Prostate gland (tissue), 2 donors: ENCODE results near the gene SYNE1. TPM values are rescaled to one million over a fixed set of nuclear protein-coding genes. Genes with fewer than 3 reads are reported as not detected.

Source experiments
- DNase-seq: peaks from one replicate; pipeline ENCODE4 v3.0.0-alpha.2; 2019; ENCODE audit warnings: low spot score
- H3K27ac ChIP-seq, 2 donors: fragments of 200-600 bp; sonication (generic); 2 replicates each; pipeline ENCODE4 v1.5.1; 2017 to 2019
- H3K27me3 ChIP-seq: fragments of 200-600 bp; sonication (generic); replicated peaks from 2 replicates; pipeline ENCODE4 v1.5.1; 2019; ENCODE audit not compliant: insufficient read depth
- H3K36me3 ChIP-seq, 2 donors: fragments of 200-600 bp; sonication (generic); 1 replicate in 1 of 2; 2 replicates in 1 of 2; pipeline versions ENCODE4 v1.5.1 to v1.8.1; 2017 to 2019
- H3K4me1 ChIP-seq: fragments of 200-600 bp; sonication (generic); replicated peaks from 2 replicates; pipeline ENCODE4 v1.5.1; 2019
- H3K4me3 ChIP-seq, 2 donors: fragments of 200-600 bp; sonication (generic); 2 replicates each; pipeline ENCODE4 v1.5.1; 2017 to 2019
- H3K9me3 ChIP-seq: fragments of 200-600 bp; sonication (generic); 2 replicates; pipeline ENCODE4 v1.5.1; 2017
- POLR2A ChIP-seq: fragments of 450-650 bp; IDR thresholded peaks from one replicate; pipeline ENCODE4 v1.6.1; 2016; ENCODE audit warnings: antibody characterized with exemption, mild to moderate bottlenecking
- POLR2AphosphoS5 ChIP-seq: sonication (generic); formaldehyde crosslinking; IDR thresholded peaks from one replicate; pipeline ENCODE4 v1.6.1; 2017; ENCODE audit warnings: antibody characterized with exemption
- WGBS: methylation state at CpG from one replicate; pipeline ENCODE4 v1.1.5; 2018; 5-methylcytosine and 5-hydroxymethylcytosine counted together
- intact Hi-C: fragments of 100-400 bp; cut with DNase I; formaldehyde crosslinking; loops from one replicate; pipeline ENCODE4 v1.14.2; 2022
- total RNA-seq, 2 donors: library from RNA; depleted of rRNA; stranded (reverse); fragments of >200 nt; gene quantifications; one replicate each; pipeline ENCODE4 v1.1.0, GENCODE V29; 2016
- TF ChIP-seq, protein P1 (sequence below), 4 experiments: fragments of 200-600 bp in 2 of 4; fragments of 450-650 bp in 2 of 4; sonication (generic) in 2 of 4; IDR thresholded peaks; 1 replicate in 3 of 4; 2 replicates in 1 of 4; pipeline ENCODE4 v1.5.1; 2016 to 2019; ENCODE audit warnings: antibody characterized with exemption in 4 of 4, mild to moderate bottlenecking in 2 of 4, moderate library complexity in 2 of 4

The SYNE1 gene
- total RNA-seq, 2 donors from 2014 or later = 36.5 to 154 TPM

DNA sequence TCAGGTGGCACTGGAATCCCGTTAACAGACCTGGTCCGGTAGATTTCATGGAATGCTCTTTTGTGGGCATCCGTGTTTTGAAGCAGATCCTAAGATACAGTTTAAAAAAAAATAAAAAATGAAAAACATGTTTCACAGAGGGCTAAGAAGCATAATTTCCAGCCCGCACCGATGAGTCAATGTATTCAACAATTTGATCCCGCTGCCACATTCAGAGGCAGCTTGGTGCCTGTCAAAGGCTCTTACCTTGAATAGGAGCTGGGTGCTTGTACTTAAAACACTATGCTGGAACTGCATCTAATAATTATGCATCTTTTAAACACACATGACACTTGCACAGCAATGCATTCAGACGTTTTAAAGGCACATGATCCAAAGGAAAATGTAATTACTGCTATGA lies 164.8 kb downstream of the SYNE1 start:
- TF ChIP-seq POLR2AphosphoS5 (no peak), POLR2A (no peak)
- TF ChIP-seq, protein P1, sequence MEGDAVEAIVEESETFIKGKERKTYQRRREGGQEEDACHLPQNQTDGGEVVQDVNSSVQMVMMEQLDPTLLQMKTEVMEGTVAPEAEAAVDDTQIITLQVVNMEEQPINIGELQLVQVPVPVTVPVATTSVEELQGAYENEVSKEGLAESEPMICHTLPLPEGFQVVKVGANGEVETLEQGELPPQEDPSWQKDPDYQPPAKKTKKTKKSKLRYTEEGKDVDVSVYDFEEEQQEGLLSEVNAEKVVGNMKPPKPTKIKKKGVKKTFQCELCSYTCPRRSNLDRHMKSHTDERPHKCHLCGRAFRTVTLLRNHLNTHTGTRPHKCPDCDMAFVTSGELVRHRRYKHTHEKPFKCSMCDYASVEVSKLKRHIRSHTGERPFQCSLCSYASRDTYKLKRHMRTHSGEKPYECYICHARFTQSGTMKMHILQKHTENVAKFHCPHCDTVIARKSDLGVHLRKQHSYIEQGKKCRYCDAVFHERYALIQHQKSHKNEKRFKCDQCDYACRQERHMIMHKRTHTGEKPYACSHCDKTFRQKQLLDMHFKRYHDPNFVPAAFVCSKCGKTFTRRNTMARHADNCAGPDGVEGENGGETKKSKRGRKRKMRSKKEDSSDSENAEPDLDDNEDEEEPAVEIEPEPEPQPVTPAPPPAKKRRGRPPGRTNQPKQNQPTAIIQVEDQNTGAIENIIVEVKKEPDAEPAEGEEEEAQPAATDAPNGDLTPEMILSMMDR (IDR thresholded peaks at IDR 0.05) = no peak
- H3K27ac ChIP-seq = no peak overlapping the region
- no peaks in the 10 kb centered on the region for H3K36me3 ChIP-seq
- intact Hi-C loops = no loop called here
- WGBS = 67% methylated on average over 7 of the region's 7 CpGs
- no peak for DNase-seq
- no peaks in the 10 kb centered on the region for H3K27me3 ChIP-seq
- H3K4me3 ChIP-seq = no peak overlapping the region
- H3K9me3 ChIP-seq = no peaks in the 10 kb centered on the region
- H3K4me1 ChIP-seq = no peaks in the 10 kb centered on the region

DNA sequence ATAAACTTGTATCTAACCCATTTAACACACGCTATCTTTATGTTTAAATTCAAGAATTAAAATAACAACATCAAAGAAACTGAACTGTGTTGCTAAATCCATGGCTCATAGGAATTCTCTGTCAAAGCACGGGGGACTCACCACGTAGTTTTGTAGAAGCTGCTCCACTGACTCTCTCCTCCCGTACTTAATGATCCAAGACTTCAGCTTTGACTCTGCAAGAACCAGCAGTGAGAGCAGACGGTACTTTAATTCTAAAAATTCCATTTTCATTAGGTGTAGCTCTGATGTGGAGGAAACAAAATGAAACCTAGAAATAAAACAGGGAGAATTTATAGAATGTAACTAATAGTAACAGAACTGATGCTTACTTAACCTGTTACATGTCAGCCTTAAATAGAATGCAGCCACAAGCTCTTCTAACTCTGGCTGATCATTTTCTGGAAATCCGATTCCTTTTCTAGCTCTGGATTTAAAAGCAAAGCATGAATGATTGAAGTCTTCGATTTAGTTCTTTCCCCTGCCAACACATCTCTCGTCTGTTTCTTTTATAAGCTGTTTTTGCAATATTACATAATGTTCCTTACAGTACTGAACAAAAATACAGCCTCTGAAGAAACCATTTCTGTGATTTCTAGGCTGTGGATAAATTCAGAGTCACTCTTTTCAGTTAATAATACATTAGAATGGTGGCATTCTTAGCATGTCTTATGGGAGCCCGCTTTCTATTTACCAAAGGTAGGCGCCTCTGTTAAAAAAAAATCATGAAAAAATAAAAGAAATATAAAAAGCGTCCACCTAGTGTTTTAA lies 165.5 kb downstream of the SYNE1 start:
- Histone ChIP-seq H3K4me1 (no peaks in the 10 kb centered on the region), H3K36me3 (no peaks in the 10 kb centered on the region), H3K27ac (no peak overlapping the region), H3K4me3 (no peak overlapping the region), H3K9me3 (no peaks in the 10 kb centered on the region), H3K27me3 (no peaks in the 10 kb centered on the region)
- TF ChIP-seq, protein P1 (IDR thresholded peaks at IDR 0.05) = no peak
- no peak for TF ChIP-seq POLR2A
- no peak for TF ChIP-seq POLR2AphosphoS5
- intact Hi-C loops = no loop called here
- 36% methylated on average over 11 of the region's 11 CpGs for WGBS
- DNase-seq = no peak

DNA sequence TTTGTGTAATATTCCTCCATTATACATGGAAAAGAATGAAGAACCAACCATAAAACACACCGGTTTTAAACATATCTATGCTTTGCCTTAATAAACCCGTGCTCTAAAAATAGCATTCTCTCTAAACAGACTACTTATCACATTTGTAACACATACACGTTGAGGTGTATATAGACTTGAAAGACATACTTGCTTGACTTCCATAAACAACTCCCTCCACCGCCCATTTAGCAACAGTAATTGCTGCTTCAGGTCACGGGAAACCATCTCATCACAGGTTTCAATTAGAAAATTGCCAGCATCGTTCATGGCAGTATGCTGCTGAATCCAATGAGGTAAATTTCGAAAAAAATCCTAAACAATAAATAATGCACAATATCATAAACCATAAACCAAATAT lies 174.0 kb downstream of the SYNE1 start:
- Histone ChIP-seq H3K9me3 (no peaks in the 10 kb centered on the region), H3K27me3 (no peaks in the 10 kb centered on the region), H3K27ac (no peak overlapping the region), H3K4me3 (no peak overlapping the region), H3K36me3 (no peaks in the 10 kb centered on the region), H3K4me1 (no peaks in the 10 kb centered on the region)
- WGBS = 68% methylated on average over 7 of the region's 7 CpGs
- no peak for TF ChIP-seq POLR2A
- no peak for TF ChIP-seq POLR2AphosphoS5
- TF ChIP-seq, protein P1 (IDR thresholded peaks at IDR 0.05) = no peak
- DNase-seq = no peak
- intact Hi-C loops = no loop called here

DNA sequence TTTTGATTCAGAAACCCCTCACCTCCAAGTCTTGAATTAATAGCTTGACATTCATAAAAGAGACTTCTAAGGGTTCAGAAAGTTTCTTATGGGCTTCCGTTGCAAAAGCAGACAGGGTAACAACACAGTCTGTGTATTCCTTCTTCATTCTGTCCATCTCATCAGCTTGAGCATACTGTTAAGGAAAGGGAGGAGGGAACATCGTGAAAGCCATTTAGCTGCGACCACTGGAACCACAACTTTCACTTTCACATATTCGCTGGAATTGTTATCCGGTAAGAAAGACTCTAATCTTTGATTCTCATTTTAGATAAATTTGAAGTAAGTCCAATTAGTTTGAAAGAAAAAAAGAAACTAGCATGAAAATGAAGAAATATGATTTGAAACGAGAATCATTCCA lies 174.4 kb downstream of the SYNE1 start:
- Histone ChIP-seq H3K4me1 (no peaks in the 10 kb centered on the region), H3K27ac (no peak overlapping the region), H3K4me3 (no peak overlapping the region), H3K9me3 (no peaks in the 10 kb centered on the region), H3K27me3 (no peaks in the 10 kb centered on the region), H3K36me3 (no peaks in the 10 kb centered on the region)
- DNase-seq = no peak
- 68% methylated on average over 6 of the region's 6 CpGs for WGBS
- no peak for TF ChIP-seq POLR2A
- no peak for TF ChIP-seq POLR2AphosphoS5
- TF ChIP-seq, protein P1 (IDR thresholded peaks at IDR 0.05) = no peak
- intact Hi-C loops = no loop called here

DNA sequence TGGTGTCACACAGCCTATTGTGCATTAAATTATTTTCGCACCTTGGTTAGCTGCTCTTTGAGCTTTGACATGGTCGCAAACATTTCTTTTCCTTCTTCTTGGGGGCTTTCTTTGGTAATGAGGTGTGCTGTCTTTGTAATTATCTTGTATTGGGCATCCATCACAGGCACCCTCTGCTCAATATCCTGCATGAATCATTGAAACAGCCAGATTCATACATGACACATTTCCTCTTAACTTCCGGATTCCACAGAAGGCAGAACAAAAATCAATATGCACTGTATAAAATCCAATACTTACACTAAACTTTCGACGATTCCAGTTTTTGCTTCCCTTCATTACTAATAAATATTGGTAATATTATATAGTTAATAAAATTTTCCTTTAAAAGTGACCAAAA lies 175.6 kb downstream of the SYNE1 start:
- no peak overlapping the region for H3K27ac ChIP-seq
- H3K36me3 ChIP-seq = no peaks in the 10 kb centered on the region
- no peaks in the 10 kb centered on the region for H3K27me3 ChIP-seq
- intact Hi-C loops = no loop called here
- H3K4me1 ChIP-seq = no peaks in the 10 kb centered on the region
- H3K9me3 ChIP-seq = no peaks in the 10 kb centered on the region
- TF ChIP-seq POLR2AphosphoS5 (no peak), POLR2A (no peak)
- TF ChIP-seq, protein P1 (IDR thresholded peaks at IDR 0.05) = no peak
- WGBS = 76% methylated on average over 5 of the region's 5 CpGs
- no peak overlapping the region for H3K4me3 ChIP-seq
- DNase-seq = no peak
